SK-N-SH (cell line): ENCODE data around the gene S1PR5. TPM values are rescaled to one million over a fixed set of nuclear protein-coding genes. Genes with fewer than 3 reads are reported as not detected.

Experiments
- CTCF ChIA-PET: fragments of 300-600, 350-600 bp; formaldehyde crosslinking; extraction: SDS; loops from one replicate; lab custom pipeline; 2021; lab: Yijun Ruan, JAX
- POLR2A ChIA-PET: fragments of 350-600 bp; sonication (Branson Sonifier 250); formaldehyde crosslinking; extraction: SDS; loops from one replicate; lab custom pipeline; 2020; ENCODE audit warnings: antibody characterized with exemption, inconsistent platforms; lab: Yijun Ruan, JAX
- DNase-seq: peaks from one replicate; pipeline ENCODE4 v3.0.0; 2012
- H2AFZ ChIP-seq: fragments of 200-600 bp; sonication (generic); 2 replicates; pipeline ENCODE4 v1.8.1; 2016; ENCODE audit warnings: antibody characterized with exemption, mild to moderate bottlenecking, low read depth
- H3F3A ChIP-seq: fragments of 200-600 bp; sonication (generic); replicated peaks from 2 replicates; pipeline ENCODE3; 2016; ENCODE audit warnings: antibody characterized with exemption, mild to moderate bottlenecking; ENCODE audit not compliant: insufficient read depth
- H3K27ac ChIP-seq, 2 experiments: fragments of 200-500 bp in 1 of 2; fragments of 200-600 bp in 1 of 2; sonication (Bioruptor generic) in 1 of 2; sonication (generic), shearing (Covaris generic) in 1 of 2; 2 replicates each; pipeline versions ENCODE4 v1.5.1 to v1.6.1; 2014 to 2016; ENCODE audit warnings: low read depth in 2 of 2, inconsistent platforms in 1 of 2, low read length in 1 of 2, mild to moderate bottlenecking in 1 of 2, mixed read lengths in 1 of 2
- H3K27me3 ChIP-seq: fragments of 200-600 bp; sonication (generic), shearing (Covaris generic); 2 replicates; pipeline ENCODE4 v1.6.1; 2016; ENCODE audit warnings: mixed run types; ENCODE audit not compliant: insufficient read depth
- H3K36me3 ChIP-seq, 2 experiments: fragments of 200-500 bp in 1 of 2; fragments of 200-600 bp in 1 of 2; sonication (Bioruptor generic) in 1 of 2; sonication (generic) in 1 of 2; replicated peaks in 1 of 2; 2 replicates each; pipeline versions ENCODE3 to v1.5.1; 2014 to 2016; ENCODE audit warnings: low read length in 1 of 2, mild to moderate bottlenecking in 1 of 2; ENCODE audit not compliant: insufficient read depth in 2 of 2, control insufficient read depth in 1 of 2
- H3K4me1 ChIP-seq, 2 experiments: fragments of 200-500 bp in 1 of 2; fragments of 200-600 bp in 1 of 2; sonication (Bioruptor generic) in 1 of 2; sonication (generic), shearing (Covaris generic) in 1 of 2; 2 replicates each; pipeline versions ENCODE4 v1.5.1 to v1.6.1; 2014 to 2016; ENCODE audit warnings: low read depth in 1 of 2, low read length in 1 of 2, mixed run types in 1 of 2; ENCODE audit not compliant: insufficient read depth in 2 of 2, control insufficient read depth in 1 of 2
- H3K4me2 ChIP-seq: fragments of 200-600 bp; sonication (generic), shearing (Covaris generic); 2 replicates; pipeline ENCODE4 v1.6.1; 2017; ENCODE audit warnings: mixed run types
- H3K4me3 ChIP-seq, 2 experiments: fragments of 200-500 bp in 1 of 2; fragments of 200-600 bp in 1 of 2; sonication (Bioruptor generic) in 1 of 2; sonication (generic), shearing (Covaris generic) in 1 of 2; 2 replicates each; pipeline versions ENCODE4 v1.5.1 to v1.8.1; 2014 to 2016; ENCODE audit warnings: low read depth in 2 of 2, inconsistent platforms in 1 of 2, low read length in 1 of 2, mild to moderate bottlenecking in 1 of 2, mixed read lengths in 1 of 2, moderate library complexity in 1 of 2
- H3K79me2 ChIP-seq: fragments of 200-600 bp; sonication (generic); 2 replicates; pipeline ENCODE4 v1.8.1; 2017; ENCODE audit warnings: mild to moderate bottlenecking; ENCODE audit not compliant: insufficient read depth
- H3K9ac ChIP-seq: fragments of 200-600 bp; sonication (generic); 2 replicates; pipeline ENCODE4 v1.6.1; 2017; ENCODE audit warnings: mixed run types
- H3K9me2 ChIP-seq: fragments of 200-600 bp; sonication (generic); 2 replicates; pipeline ENCODE4 v1.6.1; 2017; ENCODE audit warnings: mixed run types
- H3K9me3 ChIP-seq: fragments of 200-600 bp; sonication (generic); 2 replicates; pipeline ENCODE4 v1.6.1; 2017; ENCODE audit warnings: mixed run types, mild to moderate bottlenecking, moderate library complexity
- H4K20me1 ChIP-seq: fragments of 200-600 bp; sonication (generic); 2 replicates; pipeline ENCODE4 v1.6.1; 2017; ENCODE audit warnings: mild to moderate bottlenecking, mixed run types; ENCODE audit not compliant: insufficient read depth
- CTCF ChIP-seq: fragments of 200-600 bp; sonication (generic); IDR thresholded peaks from 2 replicates; pipeline ENCODE4 v1.6.1; 2017; ENCODE audit warnings: antibody characterized with exemption, mild to moderate bottlenecking, moderate library complexity
- ELF1 ChIP-seq: IDR thresholded peaks from 2 replicates; pipeline ENCODE4 v1.4.0; 2012
- EP300 ChIP-seq, 2 experiments: IDR thresholded peaks; 2 replicates each; pipeline versions ENCODE4 v1.4.0 to v1.6.1; 2012; ENCODE audit warnings: borderline replicate concordance in 1 of 2, low read depth in 1 of 2, low read length in 1 of 2
- EZH2phosphoT487 ChIP-seq: fragments of 200-600 bp; sonication (generic); IDR thresholded peaks from 2 replicates; pipeline ENCODE4 v1.6.1; 2017; ENCODE audit warnings: low read depth, mixed run types, mild to moderate bottlenecking, antibody characterized with exemption, moderate library complexity, borderline replicate concordance
- FOSL2 ChIP-seq: IDR thresholded peaks from 2 replicates; pipeline ENCODE4 v1.4.0; 2012; ENCODE audit warnings: low read depth, mild to moderate bottlenecking, moderate library complexity, borderline replicate concordance
- FOXJ3 ChIP-seq: sonication (generic); formaldehyde crosslinking; IDR thresholded peaks from 2 replicates; pipeline ENCODE4 v1.5.1; 2020; ENCODE audit warnings: mild to moderate bottlenecking, missing genetic modification reagents
- GABPA ChIP-seq: IDR thresholded peaks from 2 replicates; pipeline ENCODE4 v1.4.0; 2012; ENCODE audit warnings: low read depth, mild to moderate bottlenecking
- GATA2 ChIP-seq: sonication (generic); formaldehyde crosslinking; IDR thresholded peaks from 2 replicates; pipeline ENCODE4 v1.5.0; 2020; ENCODE audit warnings: mild to moderate bottlenecking, missing genetic modification reagents
- IRF3 ChIP-seq: fragments of 150-350 bp; IDR thresholded peaks from 2 replicates; pipeline ENCODE4 v1.6.1; 2016; ENCODE audit warnings: mild to moderate bottlenecking, low read depth, low read length
- MEF2A ChIP-seq: IDR thresholded peaks from 2 replicates; pipeline ENCODE4 v1.4.0; 2012; ENCODE audit warnings: low read depth, borderline replicate concordance
- RXRA ChIP-seq: IDR thresholded peaks from 2 replicates; pipeline ENCODE4 v1.4.0; 2012; ENCODE audit warnings: low read depth, mild to moderate bottlenecking, borderline replicate concordance
- SIN3A ChIP-seq: IDR thresholded peaks from 2 replicates; pipeline ENCODE4 v1.6.1; 2012; ENCODE audit warnings: low read depth, mild to moderate bottlenecking, low read length, moderate library complexity, borderline replicate concordance
- TCF12 ChIP-seq: IDR thresholded peaks from 2 replicates; pipeline ENCODE4 v1.4.0; 2012
- USF1 ChIP-seq: IDR thresholded peaks from 2 replicates; pipeline ENCODE4 v1.4.0; 2012; ENCODE audit warnings: low read depth, borderline replicate concordance
- YY1 ChIP-seq: IDR thresholded peaks from 2 replicates; pipeline ENCODE4 v1.4.0; 2012; ENCODE audit warnings: low read depth, mild to moderate bottlenecking
- WGBS: methylation state at CpG from one replicate; pipeline ENCODE4 v1.1.6; 2017; ENCODE audit warnings: low lambda C conversion rate; 5-methylcytosine and 5-hydroxymethylcytosine counted together
- polyA plus RNA-seq, 3 experiments: library from polyadenylated mRNA; depleted of rRNA; stranded (reverse); fragments of >200 nt; gene quantifications; 2 replicates each; pipeline ENCODE4 v1.2.3, GENCODE V29; 2012
- TF ChIP-seq, protein P1 (sequence below): IDR thresholded peaks from 2 replicates; pipeline ENCODE4; 2012
- TF ChIP-seq, protein P2 (sequence below): IDR thresholded peaks from 2 replicates; pipeline ENCODE4 v1.4.0; 2012; ENCODE audit warnings: low read depth, borderline replicate concordance

Gene S1PR5
- polyA plus RNA-seq, 1 of the 3 experiments (the other 2 are of a cell fraction) = 0.36 TPM

- TF ChIP-seq EP300 (IDR thresholded peaks at IDR 0.05; ENCODE audit: borderline replicate concordance in 1 of 2, low read depth in 1 of 2, low read length in 1 of 2) = no peak
- TF ChIP-seq, all 33 proteins: peak for 0
Observed at GRCh38 chr19:10499550-10500246, 17.5 kb downstream of the S1PR5 start (continued).

DNA sequence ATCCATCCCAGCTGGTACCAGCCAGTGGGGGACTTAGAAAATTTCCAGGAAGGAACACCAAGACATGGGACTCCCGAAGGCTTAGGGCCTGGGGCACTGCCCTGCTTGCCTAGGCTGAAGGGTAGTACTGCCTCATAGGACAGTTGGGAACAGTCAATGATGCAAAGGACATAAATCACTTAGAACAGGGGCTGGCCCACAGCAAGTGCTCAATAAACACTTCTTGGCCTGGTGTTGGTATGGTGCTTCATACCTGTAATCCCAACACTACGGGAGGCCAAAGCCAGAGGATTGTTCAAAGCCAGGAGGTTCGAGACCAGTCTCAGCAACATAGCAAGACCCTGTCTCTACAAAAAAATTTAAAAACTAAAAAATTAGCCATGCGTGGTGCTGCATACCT lies 19.9 kb downstream of the S1PR5 start:
- no peak overlapping the region for H3K27ac ChIP-seq
- H3K27me3 ChIP-seq = no peaks in the 10 kb centered on the region
- no peaks in the 10 kb centered on the region for H3K9me2 ChIP-seq
- ChIA-PET POLR2A (no interaction called here), CTCF (interaction anchor here (0.9 kb wide), 1 partner anchor 14 kb away, joined by 4 read pairs; no protein-coding TSS in a partner anchor)
- H3K9me3 ChIP-seq = no peaks in the 10 kb centered on the region
- H3K4me3 ChIP-seq = no peak overlapping the region
- TF ChIP-seq FOSL2 (no peak), ELF1 (no peak), TCF12 (no peak), SIN3A (no peak), GABPA (no peak), USF1 (no peak), CTCF (no peak), RXRA (no peak), GATA2 (CRISPR knock-in tag) (no peak), YY1 (no peak), MEF2A (no peak), IRF3 (no peak), FOXJ3 (CRISPR knock-in tag) (no peak), EP300 (IDR thresholded peaks at IDR 0.05; ENCODE audit: borderline replicate concordance in 1 of 2, low read depth in 1 of 2, low read length in 1 of 2) (no peak), EZH2phosphoT487 (no peak)
- TF ChIP-seq, protein P1, sequence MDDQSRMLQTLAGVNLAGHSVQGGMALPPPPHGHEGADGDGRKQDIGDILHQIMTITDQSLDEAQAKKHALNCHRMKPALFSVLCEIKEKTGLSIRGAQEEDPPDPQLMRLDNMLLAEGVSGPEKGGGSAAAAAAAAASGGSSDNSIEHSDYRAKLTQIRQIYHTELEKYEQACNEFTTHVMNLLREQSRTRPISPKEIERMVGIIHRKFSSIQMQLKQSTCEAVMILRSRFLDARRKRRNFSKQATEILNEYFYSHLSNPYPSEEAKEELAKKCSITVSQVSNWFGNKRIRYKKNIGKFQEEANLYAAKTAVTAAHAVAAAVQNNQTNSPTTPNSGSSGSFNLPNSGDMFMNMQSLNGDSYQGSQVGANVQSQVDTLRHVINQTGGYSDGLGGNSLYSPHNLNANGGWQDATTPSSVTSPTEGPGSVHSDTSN = no peak
- TF ChIP-seq, protein P2, sequence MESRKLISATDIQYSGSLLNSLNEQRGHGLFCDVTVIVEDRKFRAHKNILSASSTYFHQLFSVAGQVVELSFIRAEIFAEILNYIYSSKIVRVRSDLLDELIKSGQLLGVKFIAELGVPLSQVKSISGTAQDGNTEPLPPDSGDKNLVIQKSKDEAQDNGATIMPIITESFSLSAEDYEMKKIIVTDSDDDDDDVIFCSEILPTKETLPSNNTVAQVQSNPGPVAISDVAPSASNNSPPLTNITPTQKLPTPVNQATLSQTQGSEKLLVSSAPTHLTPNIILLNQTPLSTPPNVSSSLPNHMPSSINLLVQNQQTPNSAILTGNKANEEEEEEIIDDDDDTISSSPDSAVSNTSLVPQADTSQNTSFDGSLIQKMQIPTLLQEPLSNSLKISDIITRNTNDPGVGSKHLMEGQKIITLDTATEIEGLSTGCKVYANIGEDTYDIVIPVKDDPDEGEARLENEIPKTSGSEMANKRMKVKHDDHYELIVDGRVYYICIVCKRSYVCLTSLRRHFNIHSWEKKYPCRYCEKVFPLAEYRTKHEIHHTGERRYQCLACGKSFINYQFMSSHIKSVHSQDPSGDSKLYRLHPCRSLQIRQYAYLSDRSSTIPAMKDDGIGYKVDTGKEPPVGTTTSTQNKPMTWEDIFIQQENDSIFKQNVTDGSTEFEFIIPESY = no peak
- H3K36me3 ChIP-seq = peaks cover 8 to 28% of the 10 kb centered on the region in 2 experiments
- H3F3A ChIP-seq = peaks cover 2% of the 10 kb centered on the region
- H3K4me2 ChIP-seq = no peak overlapping the region
- H4K20me1 ChIP-seq = peaks cover 10% of the 10 kb centered on the region; the same call in 1 of the 2 replicates
- no peak overlapping the region for H3K9ac ChIP-seq
- DNase-seq = no peak
- peaks cover 3 to 4% of the 10 kb centered on the region in 2 experiments; a peak in 1 of 4 replicates for H3K4me1 ChIP-seq
- H3K79me2 ChIP-seq = peaks cover 80% of the 10 kb centered on the region
- 100% methylated on average over 3 of the region's 4 CpGs for WGBS
- H2AFZ ChIP-seq = no peak overlapping the region
